ENCODE data around the gene M1AP.

GRCh38 chr2:74582184-74582583 is 65.9 kb downstream of the M1AP start:
- no peak for TF ChIP-seq CTCF (IDR thresholded peaks at IDR 0.05)
- no peak for TF ChIP-seq POLR2AphosphoS5 (IDR thresholded peaks at IDR 0.05)
